Measurements from ENCODE around the gene CYP17A1. TPM values are rescaled to one million over a fixed set of nuclear protein-coding genes. Genes with fewer than 3 reads are reported as not detected.

CYP17A1 gene
- total RNA-seq, 1 donor from 2014 or later = not detected

GRCh38 chr10:102832248-102832647, 5.0 kb downstream of the CYP17A1 start:
- TF ChIP-seq, protein P1, sequence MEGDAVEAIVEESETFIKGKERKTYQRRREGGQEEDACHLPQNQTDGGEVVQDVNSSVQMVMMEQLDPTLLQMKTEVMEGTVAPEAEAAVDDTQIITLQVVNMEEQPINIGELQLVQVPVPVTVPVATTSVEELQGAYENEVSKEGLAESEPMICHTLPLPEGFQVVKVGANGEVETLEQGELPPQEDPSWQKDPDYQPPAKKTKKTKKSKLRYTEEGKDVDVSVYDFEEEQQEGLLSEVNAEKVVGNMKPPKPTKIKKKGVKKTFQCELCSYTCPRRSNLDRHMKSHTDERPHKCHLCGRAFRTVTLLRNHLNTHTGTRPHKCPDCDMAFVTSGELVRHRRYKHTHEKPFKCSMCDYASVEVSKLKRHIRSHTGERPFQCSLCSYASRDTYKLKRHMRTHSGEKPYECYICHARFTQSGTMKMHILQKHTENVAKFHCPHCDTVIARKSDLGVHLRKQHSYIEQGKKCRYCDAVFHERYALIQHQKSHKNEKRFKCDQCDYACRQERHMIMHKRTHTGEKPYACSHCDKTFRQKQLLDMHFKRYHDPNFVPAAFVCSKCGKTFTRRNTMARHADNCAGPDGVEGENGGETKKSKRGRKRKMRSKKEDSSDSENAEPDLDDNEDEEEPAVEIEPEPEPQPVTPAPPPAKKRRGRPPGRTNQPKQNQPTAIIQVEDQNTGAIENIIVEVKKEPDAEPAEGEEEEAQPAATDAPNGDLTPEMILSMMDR (IDR thresholded peaks at IDR 0.05; ENCODE audit: partially characterized antibody, unreplicated experiment) = no peak
- Mint-ChIP-seq H3K36me3 (ENCODE audit: unreplicated experiment) (peaks cover 3% of the 10 kb centered on the region), H3K27ac (ENCODE audit: unreplicated experiment) (no peak overlapping the region), H3K4me1 (ENCODE audit: low read depth, unreplicated experiment) (no peaks in the 10 kb centered on the region), H3K27me3 (ENCODE audit: unreplicated experiment) (peaks cover 4% of the 10 kb centered on the region), H3K9me3 (ENCODE audit: unreplicated experiment) (no peaks in the 10 kb centered on the region), H3K4me3 (ENCODE audit: unreplicated experiment) (no peak overlapping the region)
- DNase-seq = no peak

GRCh38 chr10:102831322-102832071, 5.7 kb downstream of the CYP17A1 start:
- TF ChIP-seq, protein P1 (IDR thresholded peaks at IDR 0.05; ENCODE audit: partially characterized antibody, unreplicated experiment) = no peak
- Mint-ChIP-seq H3K36me3 (ENCODE audit: unreplicated experiment) (no peaks in the 10 kb centered on the region), H3K9me3 (ENCODE audit: unreplicated experiment) (no peaks in the 10 kb centered on the region), H3K27ac (ENCODE audit: unreplicated experiment) (no peak overlapping the region), H3K27me3 (ENCODE audit: unreplicated experiment) (peaks cover 4% of the 10 kb centered on the region), H3K4me1 (ENCODE audit: low read depth, unreplicated experiment) (no peaks in the 10 kb centered on the region), H3K4me3 (ENCODE audit: unreplicated experiment) (no peak overlapping the region)
- no peak for DNase-seq

- H3K4me3 Mint-ChIP-seq (ENCODE audit: unreplicated experiment) = no peak overlapping the region
Observed at GRCh38 chr10:102827597-102827975, 9.6 kb downstream of the CYP17A1 start.

GRCh38 chr10:102826148-102826796, 10.9 kb downstream of the CYP17A1 start:
- H3K27ac Mint-ChIP-seq (ENCODE audit: unreplicated experiment) = no peak overlapping the region
- no peak for DNase-seq

More at GRCh38 chr10:102827597-102827975, 9.6 kb downstream of the CYP17A1 start:
- Mint-ChIP-seq H3K27me3 (ENCODE audit: unreplicated experiment) (peaks cover 4% of the 10 kb centered on the region), H3K27ac (ENCODE audit: unreplicated experiment) (no peak overlapping the region), H3K4me1 (ENCODE audit: low read depth, unreplicated experiment) (no peaks in the 10 kb centered on the region), H3K36me3 (ENCODE audit: unreplicated experiment) (no peaks in the 10 kb centered on the region), H3K9me3 (ENCODE audit: unreplicated experiment) (no peaks in the 10 kb centered on the region)
- TF ChIP-seq, protein P1 (IDR thresholded peaks at IDR 0.05; ENCODE audit: partially characterized antibody, unreplicated experiment) = no peak
- DNase-seq = no peak

More at GRCh38 chr10:102826148-102826796, 10.9 kb downstream of the CYP17A1 start:
- Mint-ChIP-seq H3K4me3 (ENCODE audit: unreplicated experiment) (no peak overlapping the region), H3K27me3 (ENCODE audit: unreplicated experiment) (peaks cover 4% of the 10 kb centered on the region), H3K36me3 (ENCODE audit: unreplicated experiment) (no peaks in the 10 kb centered on the region), H3K9me3 (ENCODE audit: unreplicated experiment) (no peaks in the 10 kb centered on the region), H3K4me1 (ENCODE audit: low read depth, unreplicated experiment) (no peaks in the 10 kb centered on the region)
- TF ChIP-seq, protein P1 (IDR thresholded peaks at IDR 0.05; ENCODE audit: partially characterized antibody, unreplicated experiment) = no peak
